VCaP (cell line): ENCODE data around the gene ZNF154.
A peak's percentile ranks its signal among the peaks of the same experiment; 100 is the strongest.
"Not testable (repeated sequence)": the region's sequence is repeated elsewhere in the genome, so short reads cannot be mapped to it uniquely, and the experiment has no call there.

ENCODE experiments used
- H3K27ac ChIP-seq: fragments of 450-650 bp; 2 replicates; pipeline ENCODE4 v1.5.1; 2017
- CTCF ChIP-seq: fragments of 450-650 bp; conservative IDR thresholded peaks from 2 replicates; pipeline ENCODE4 v1.5.1; 2017; ENCODE audit warnings: mild to moderate bottlenecking, moderate library complexity

Gene ZNF154

GRCh38 chr19:57708641-57709361, at the start of gene ZNF154:
ZNF154 (minus strand) TSS chr19:57709204; CDS start chr19:57708971, 233 bp downstream.
- TF ChIP-seq CTCF, result no peak
- H3K27ac ChIP-seq, result no peak within 1 kb of the TSS

GRCh38 chr19:57757941-57758340, 48.9 kb upstream of the ZNF154 start:
- no peak for TF ChIP-seq CTCF
- H3K27ac ChIP-seq, result no peak overlapping the region

GRCh38 chr19:57755031-57755430, 46.0 kb upstream of the ZNF154 start:
- no peak for TF ChIP-seq CTCF
- H3K27ac ChIP-seq, result no peak overlapping the region

- H3K27ac ChIP-seq, result no peak overlapping the region
- TF ChIP-seq CTCF, result no peak
Measured at GRCh38 chr19:57754091-57754673, 45.2 kb upstream of the ZNF154 start.

GRCh38 chr19:57748029-57748428, 39.0 kb upstream of the ZNF154 start:
- TF ChIP-seq CTCF, result no peak

GRCh38 chr19:57747472-57747807, 38.4 kb upstream of the ZNF154 start:
- TF ChIP-seq CTCF, result no peak
- peak overlapping the region; percentile 95 for H3K27ac ChIP-seq

More at GRCh38 chr19:57748029-57748428, 39.0 kb upstream of the ZNF154 start:
- H3K27ac ChIP-seq, result peak overlapping the region; percentile 95

GRCh38 chr19:57746580-57747471, 37.8 kb upstream of the ZNF154 start, which contains the start of gene ZNF776:
ZNF776 (plus strand) TSS chr19:57746815; CDS start chr19:57747059, 244 bp downstream.
- TF ChIP-seq CTCF, result no peak
- H3K27ac ChIP-seq, result peak within 1 kb of the TSS; percentile 95

- not testable (repeated sequence) for H3K27ac ChIP-seq
Measured at GRCh38 chr19:57738770-57739169, 29.8 kb upstream of the ZNF154 start.
